GM12801 (cell line): ENCODE results near the gene PIGK.

Experiments used
- CTCF ChIP-seq: IDR thresholded peaks from one replicate; pipeline ENCODE4 v1.5.1; 2011; ENCODE audit warnings: control low read depth; ENCODE audit not compliant: insufficient read length; ENCODE audit errors: extremely low read depth

The PIGK gene

GRCh38 chr1:77193951-77194350, 25.3 kb downstream of the PIGK start:
- no peak for TF ChIP-seq CTCF

DNA sequence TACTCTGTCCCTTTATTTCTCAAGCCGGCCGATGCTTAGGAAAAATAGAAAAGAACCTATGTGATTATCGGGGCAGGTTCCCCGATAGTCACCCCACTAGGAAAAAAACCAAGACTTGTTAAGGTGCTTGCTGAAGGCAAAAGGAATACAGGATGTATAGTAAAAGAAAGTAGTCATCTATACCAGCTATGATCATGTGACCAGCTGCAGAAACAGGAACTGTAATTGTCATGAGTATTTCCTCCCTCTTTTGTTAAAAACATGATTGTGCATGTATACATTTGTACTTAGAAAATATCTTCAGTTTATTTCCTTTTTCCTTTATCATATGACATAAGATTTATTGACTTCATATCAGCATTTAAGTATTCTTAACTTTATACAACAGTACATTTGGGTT, 30.5 kb downstream of the PIGK start:
- no peak for TF ChIP-seq CTCF

- no peak for TF ChIP-seq CTCF
These were observed 37.1 kb downstream of the PIGK start for GRCh38 chr1:77182083-77182482.

GRCh38 chr1:77179632-77180031, 39.6 kb downstream of the PIGK start:
- no peak for TF ChIP-seq CTCF

DNA sequence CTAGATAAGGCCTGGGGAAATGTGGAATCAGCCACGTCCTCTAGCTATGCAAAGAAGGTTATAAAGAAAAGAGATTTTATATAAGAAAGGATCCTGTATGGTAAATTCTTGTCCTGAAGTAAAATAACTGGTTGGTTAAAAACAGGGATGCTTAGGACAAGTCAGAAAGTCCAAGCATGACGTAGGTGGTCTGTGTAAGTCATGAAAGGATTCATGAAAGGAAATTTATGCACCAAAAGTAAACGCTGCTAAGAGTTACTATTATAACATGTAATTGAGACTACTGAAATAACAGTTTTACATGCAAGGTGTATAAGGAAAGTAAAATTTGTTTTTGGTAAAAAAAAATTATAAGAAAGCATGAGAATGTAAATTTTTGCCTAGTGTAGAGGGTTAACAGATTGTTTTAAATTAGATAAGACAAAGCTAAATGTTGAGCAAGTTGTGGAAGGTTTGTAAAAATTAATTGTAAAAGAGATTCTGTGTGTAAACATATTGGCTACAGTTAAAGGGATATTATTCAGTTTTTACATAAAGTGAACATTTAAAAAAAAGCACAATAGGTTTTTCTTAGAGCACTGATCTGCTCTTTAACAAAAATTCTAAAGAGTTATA, 43.9 kb downstream of the PIGK start:
- no peak for TF ChIP-seq CTCF

DNA sequence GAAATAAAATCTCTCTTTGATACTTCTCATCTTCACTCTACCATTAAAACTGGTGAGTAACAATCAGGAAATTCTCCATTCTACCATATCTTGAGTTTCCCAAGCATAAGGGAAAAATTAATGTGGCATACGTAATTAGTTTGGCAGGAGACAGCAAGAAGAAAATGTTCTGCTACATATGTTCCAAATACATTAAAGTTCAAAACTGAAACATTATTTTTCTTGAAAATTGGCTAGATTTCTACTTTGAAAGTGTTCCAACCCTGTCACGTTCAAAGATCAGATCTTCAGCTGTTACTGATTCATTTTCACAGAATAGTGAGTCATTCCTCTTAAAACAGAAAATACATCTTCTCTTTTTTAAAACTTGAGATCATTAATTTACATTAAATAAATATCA, 48.5 kb downstream of the PIGK start:
- no peak for TF ChIP-seq CTCF

DNA sequence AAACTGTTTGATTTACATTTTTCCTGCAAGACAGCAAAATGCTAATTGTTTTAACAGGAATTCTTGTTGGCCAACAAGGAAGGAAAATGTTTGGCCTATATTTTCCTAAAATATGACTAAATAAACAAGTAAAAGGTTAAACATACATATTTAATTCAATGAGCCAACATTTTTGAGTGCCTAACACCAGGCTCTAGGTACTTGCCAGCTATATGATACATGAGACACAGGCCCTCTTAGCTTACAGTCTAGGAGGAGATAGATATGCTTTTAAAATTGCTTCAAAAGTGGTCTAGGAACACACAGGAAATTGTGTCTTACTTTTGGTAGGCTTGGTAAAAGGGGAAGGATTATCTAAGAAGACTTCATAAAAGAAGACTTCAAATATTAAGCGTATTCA, 50.9 kb downstream of the PIGK start:
- no peak for TF ChIP-seq CTCF
